OCI-LY7 (cell line): ENCODE results near the gene PM20D1.

ENCODE experiments used
- EZH2phosphoT487 ChIP-seq: fragments of 200-600 bp; sonication (generic); IDR thresholded peaks from 2 replicates; pipeline ENCODE4 v1.6.1; 2018; ENCODE audit warnings: low read depth, borderline replicate concordance, mild to moderate bottlenecking, mixed run types, antibody characterized with exemption, low read length, moderate library complexity, mixed read lengths
- TF ChIP-seq, protein P1 (sequence below): fragments of 200-600 bp; sonication (generic); conservative IDR thresholded peaks from 2 replicates; pipeline ENCODE4 v1.5.1; 2014; ENCODE audit warnings: mild to moderate bottlenecking, antibody characterized with exemption, low read length, moderate library complexity, mixed read lengths

GRCh38 chr1:205840146-205840923, 9.6 kb downstream of the PM20D1 start:
- TF ChIP-seq, protein P1, sequence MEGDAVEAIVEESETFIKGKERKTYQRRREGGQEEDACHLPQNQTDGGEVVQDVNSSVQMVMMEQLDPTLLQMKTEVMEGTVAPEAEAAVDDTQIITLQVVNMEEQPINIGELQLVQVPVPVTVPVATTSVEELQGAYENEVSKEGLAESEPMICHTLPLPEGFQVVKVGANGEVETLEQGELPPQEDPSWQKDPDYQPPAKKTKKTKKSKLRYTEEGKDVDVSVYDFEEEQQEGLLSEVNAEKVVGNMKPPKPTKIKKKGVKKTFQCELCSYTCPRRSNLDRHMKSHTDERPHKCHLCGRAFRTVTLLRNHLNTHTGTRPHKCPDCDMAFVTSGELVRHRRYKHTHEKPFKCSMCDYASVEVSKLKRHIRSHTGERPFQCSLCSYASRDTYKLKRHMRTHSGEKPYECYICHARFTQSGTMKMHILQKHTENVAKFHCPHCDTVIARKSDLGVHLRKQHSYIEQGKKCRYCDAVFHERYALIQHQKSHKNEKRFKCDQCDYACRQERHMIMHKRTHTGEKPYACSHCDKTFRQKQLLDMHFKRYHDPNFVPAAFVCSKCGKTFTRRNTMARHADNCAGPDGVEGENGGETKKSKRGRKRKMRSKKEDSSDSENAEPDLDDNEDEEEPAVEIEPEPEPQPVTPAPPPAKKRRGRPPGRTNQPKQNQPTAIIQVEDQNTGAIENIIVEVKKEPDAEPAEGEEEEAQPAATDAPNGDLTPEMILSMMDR, result no peak
- no peak for TF ChIP-seq EZH2phosphoT487
